H9 (cell line): ENCODE results near the gene PGF. TPM values are rescaled to one million over a fixed set of nuclear protein-coding genes. Genes with fewer than 3 reads are reported as not detected.
A peak's percentile ranks its signal among the peaks of the same experiment; 100 is the strongest.

Experiments used
- DNase-seq: peaks from one replicate; pipeline ENCODE4 v3.0.0-alpha.2; 2017
- H2AFZ ChIP-seq: one replicate; pipeline ENCODE4 v1.6.1; 2013; ENCODE audit warnings: mild to moderate bottlenecking, low read length, control low read depth, moderate library complexity
- H2AK5ac ChIP-seq: 2 replicates; pipeline ENCODE4 v1.6.1; 2013; ENCODE audit warnings: low read length, control low read depth, mixed read lengths; ENCODE audit not compliant: insufficient read length
- H2BK120ac ChIP-seq: one replicate; pipeline ENCODE4 v1.6.1; 2013; ENCODE audit warnings: low read depth, mild to moderate bottlenecking, low read length, control low read depth, inconsistent platforms; ENCODE audit not compliant: poor library complexity, severe bottlenecking
- H2BK12ac ChIP-seq: 2 replicates; pipeline ENCODE4 v1.6.1; 2013; ENCODE audit warnings: low read length, control low read depth, mixed read lengths, low read depth; ENCODE audit not compliant: insufficient read length
- H2BK15ac ChIP-seq: 2 replicates; pipeline ENCODE4 v1.6.1; 2013; ENCODE audit warnings: low read depth, low read length, control low read depth
- H2BK20ac ChIP-seq: one replicate; pipeline ENCODE4 v1.6.1; 2013; ENCODE audit warnings: low read depth, mild to moderate bottlenecking, low read length, control low read depth, inconsistent platforms; ENCODE audit not compliant: poor library complexity, severe bottlenecking
- H2BK5ac ChIP-seq: 2 replicates; pipeline ENCODE4 v1.6.1; 2013; ENCODE audit warnings: low read length, control low read depth, mixed read lengths; ENCODE audit not compliant: insufficient read length
- H3K14ac ChIP-seq: 2 replicates; pipeline ENCODE4 v1.6.1; 2013; ENCODE audit warnings: low read length, control low read depth; ENCODE audit not compliant: insufficient read depth
- H3K18ac ChIP-seq: 2 replicates; pipeline ENCODE4 v1.6.1; 2013; ENCODE audit warnings: low read depth, mild to moderate bottlenecking, mixed read lengths, low read length, control low read depth; ENCODE audit not compliant: insufficient read length
- H3K23ac ChIP-seq: 2 replicates; pipeline ENCODE4 v1.6.1; 2013; ENCODE audit warnings: low read length, control low read depth, mixed read lengths, low read depth; ENCODE audit not compliant: insufficient read length
- H3K23me2 ChIP-seq: 2 replicates; pipeline ENCODE4 v1.6.1; 2013; ENCODE audit warnings: low read depth, mild to moderate bottlenecking, mixed read lengths, low read length, control low read depth; ENCODE audit not compliant: insufficient read length, poor library complexity, severe bottlenecking
- H3K27ac ChIP-seq: 2 replicates; pipeline ENCODE4 v1.5.1; 2013; ENCODE audit warnings: low read length, control low read depth, mixed read lengths, low read depth; ENCODE audit not compliant: insufficient read length
- H3K27me3 ChIP-seq: 2 replicates; pipeline ENCODE4 v1.6.1; 2013; ENCODE audit warnings: low read length, control low read depth, inconsistent platforms; ENCODE audit not compliant: insufficient read depth
- H3K4ac ChIP-seq: 2 replicates; pipeline ENCODE4 v1.6.1; 2013; ENCODE audit warnings: low read depth, mild to moderate bottlenecking, control low read depth, inconsistent platforms, low read length, moderate library complexity
- H3K4me1 ChIP-seq: 2 replicates; pipeline ENCODE4 v1.6.1; 2013; ENCODE audit warnings: low read length, control low read depth, inconsistent platforms; ENCODE audit not compliant: insufficient read depth
- H3K4me2 ChIP-seq: 2 replicates; pipeline ENCODE4 v1.6.1; 2013; ENCODE audit warnings: low read length, control low read depth, mixed read lengths; ENCODE audit not compliant: insufficient read length, insufficient read depth
- H3K56ac ChIP-seq: 2 replicates; pipeline ENCODE4 v1.6.1; 2013; ENCODE audit warnings: low read depth, mild to moderate bottlenecking, mixed read lengths, low read length, control low read depth; ENCODE audit not compliant: insufficient read length
- H3K79me1 ChIP-seq: 2 replicates; pipeline ENCODE4 v1.6.1; 2013; ENCODE audit warnings: low read depth, mild to moderate bottlenecking, moderate library complexity, low read length, control low read depth, inconsistent platforms; ENCODE audit not compliant: insufficient read depth, poor library complexity, severe bottlenecking
- H3K79me2 ChIP-seq: 2 replicates; pipeline ENCODE4 v1.6.1; 2013; ENCODE audit warnings: low read length, control low read depth, inconsistent platforms; ENCODE audit not compliant: insufficient read depth
- H3K9ac ChIP-seq: 2 replicates; pipeline ENCODE4 v1.6.1; 2013; ENCODE audit warnings: low read length, control low read depth, mixed read lengths; ENCODE audit not compliant: insufficient read length; ENCODE audit errors: extremely low read depth
- H3K9me3 ChIP-seq: one replicate; pipeline ENCODE4 v1.6.1; 2013; ENCODE audit warnings: low read depth, low read length, inconsistent platforms; ENCODE audit not compliant: control insufficient read depth
- H3T11ph ChIP-seq: one replicate; pipeline ENCODE4 v1.6.1; 2013; ENCODE audit warnings: mild to moderate bottlenecking, low read length, control low read depth, inconsistent platforms
- H4K20me1 ChIP-seq: one replicate; pipeline ENCODE4 v1.6.1; 2013; ENCODE audit not compliant: control insufficient read depth, insufficient read length, insufficient read depth
- H4K5ac ChIP-seq: 2 replicates; pipeline ENCODE4 v1.6.1; 2013; ENCODE audit warnings: low read depth, mild to moderate bottlenecking, mixed read lengths, low read length, control low read depth; ENCODE audit not compliant: insufficient read length
- H4K8ac ChIP-seq: replicated peaks from 2 replicates; pipeline ENCODE4 v1.6.1; 2013; ENCODE audit warnings: low read length, control low read depth, mixed read lengths, low read depth; ENCODE audit not compliant: insufficient read length
- H4K91ac ChIP-seq: 2 replicates; pipeline ENCODE4 v1.6.1; 2013; ENCODE audit warnings: low read depth, mild to moderate bottlenecking, moderate library complexity, mixed read lengths, low read length, control low read depth; ENCODE audit not compliant: insufficient read length
- H3K27ac Mint-ChIP-seq, 3 experiments: 2 replicates in 2 of 3; 3 replicates in 1 of 3; pipeline ENCODE4 v1.8.0; 2020 to 2021; ENCODE audit warnings: mixed read lengths in 3 of 3, mild to moderate bottlenecking in 1 of 3, moderate library complexity in 1 of 3
- H3K27me3 Mint-ChIP-seq: 2 replicates; pipeline ENCODE4 v1.8.0; 2021; ENCODE audit warnings: low read depth, mild to moderate bottlenecking, moderate library complexity, mixed read lengths
- H3K36me3 Mint-ChIP-seq, 3 experiments: 2 replicates in 2 of 3; 3 replicates in 1 of 3; pipeline ENCODE4 v1.8.0; 2020 to 2021; ENCODE audit warnings: low read depth in 3 of 3, mixed read lengths in 3 of 3; ENCODE audit not compliant: insufficient read depth in 1 of 3
- H3K4me1 Mint-ChIP-seq, 2 experiments: 2 replicates each; pipeline ENCODE4 v1.8.0; 2020; ENCODE audit warnings: mixed read lengths in 2 of 2
- H3K4me3 Mint-ChIP-seq, 2 experiments: 2 replicates in 1 of 2; 3 replicates in 1 of 2; pipeline ENCODE4 v1.8.0; 2020 to 2021; ENCODE audit warnings: mild to moderate bottlenecking in 2 of 2, mixed read lengths in 2 of 2, moderate library complexity in 1 of 2
- H3K9me3 Mint-ChIP-seq, 2 experiments: 2 replicates in 1 of 2; 3 replicates in 1 of 2; pipeline ENCODE4 v1.8.0; 2020; ENCODE audit warnings: mild to moderate bottlenecking in 2 of 2, mixed read lengths in 2 of 2, moderate library complexity in 1 of 2
- whole genome bisulfite sequencing: extraction: QIAGEN DNeasy Blood & Tissue Kit; methylation state at CpG from one replicate; pipeline ENCODE4 v1.1.7; 2013; ENCODE audit warnings: missing lambda C conversion rate, low lambda C conversion rate, mixed read lengths; ENCODE audit not compliant: insufficient read length; ENCODE audit errors: extremely low coverage; 5-methylcytosine and 5-hydroxymethylcytosine counted together
- total RNA-seq: library from RNA; stranded (reverse); gene quantifications from 2 replicates; pipeline ENCODE4 v1.2.1, GENCODE V29; 2021
- TF ChIP-seq, protein P1 (sequence below): fragments of 200-600 bp; sonication (generic); conservative IDR thresholded peaks from 3 replicates; pipeline ENCODE4 v1.8.0; 2021; ENCODE audit warnings: antibody characterized with exemption, mild to moderate bottlenecking

The PGF gene
- total RNA-seq, 1 experiment from 2014 or later = 2.3 TPM

DNA sequence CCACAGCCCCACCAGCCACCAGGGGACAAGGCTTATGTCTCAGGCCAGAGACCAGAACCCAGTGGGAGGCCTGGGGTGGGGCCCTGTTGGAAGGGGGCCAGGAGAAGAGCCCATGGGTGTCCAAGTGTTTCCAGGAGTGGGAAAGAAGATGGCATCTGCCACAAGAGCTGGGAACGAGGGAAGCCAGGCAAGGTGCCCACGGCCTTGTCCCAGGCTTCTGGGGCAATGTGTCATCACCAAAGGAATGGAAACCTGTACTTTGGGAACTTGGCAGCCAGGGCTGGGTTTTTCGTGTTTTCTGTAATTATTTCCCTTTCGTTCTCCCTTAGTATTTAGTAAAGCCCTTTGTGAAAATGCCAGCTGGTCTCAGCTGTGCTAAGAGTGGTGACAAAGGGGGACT, 5.3 kb upstream of the PGF start:
- Histone ChIP-seq H2AFZ (no peak overlapping the region), H4K20me1 (no peaks in the 10 kb centered on the region), H2BK15ac (no peak overlapping the region), H3K4ac (no peak overlapping the region), H3K79me2 (no peaks in the 10 kb centered on the region), H3K4me1 (no peaks in the 10 kb centered on the region; the same call in 1 of the 2 replicates), H2BK5ac (no peak overlapping the region), H4K8ac (no peak overlapping the region), H3K14ac (no peak overlapping the region), H3K79me1 (no peaks in the 10 kb centered on the region), H3T11ph (no peak overlapping the region), H4K91ac (no peak overlapping the region), H2BK120ac (no peak overlapping the region), H3K56ac (no peak overlapping the region), H3K23ac (no peak overlapping the region), H2BK12ac (no peak overlapping the region), H2BK20ac (no peak overlapping the region), H4K5ac (no peak overlapping the region), H3K9me3 (no peaks in the 10 kb centered on the region), H3K27me3 (no peaks in the 10 kb centered on the region; the same call in 1 of the 2 replicates), H3K4me2 (no peak overlapping the region), H3K9ac (no peak overlapping the region), H3K18ac (no peak overlapping the region), H3K27ac (no peak overlapping the region), H2AK5ac (no peak overlapping the region), H3K23me2 (no peaks in the 10 kb centered on the region)
- WGBS = no CpG with 5 or more reads among the region's 4 CpGs
- H3K27me3 Mint-ChIP-seq = peaks cover 18% of the 10 kb centered on the region
- DNase-seq = no peak
- H3K4me3 Mint-ChIP-seq = no peak overlapping the region
- TF ChIP-seq, protein P1, sequence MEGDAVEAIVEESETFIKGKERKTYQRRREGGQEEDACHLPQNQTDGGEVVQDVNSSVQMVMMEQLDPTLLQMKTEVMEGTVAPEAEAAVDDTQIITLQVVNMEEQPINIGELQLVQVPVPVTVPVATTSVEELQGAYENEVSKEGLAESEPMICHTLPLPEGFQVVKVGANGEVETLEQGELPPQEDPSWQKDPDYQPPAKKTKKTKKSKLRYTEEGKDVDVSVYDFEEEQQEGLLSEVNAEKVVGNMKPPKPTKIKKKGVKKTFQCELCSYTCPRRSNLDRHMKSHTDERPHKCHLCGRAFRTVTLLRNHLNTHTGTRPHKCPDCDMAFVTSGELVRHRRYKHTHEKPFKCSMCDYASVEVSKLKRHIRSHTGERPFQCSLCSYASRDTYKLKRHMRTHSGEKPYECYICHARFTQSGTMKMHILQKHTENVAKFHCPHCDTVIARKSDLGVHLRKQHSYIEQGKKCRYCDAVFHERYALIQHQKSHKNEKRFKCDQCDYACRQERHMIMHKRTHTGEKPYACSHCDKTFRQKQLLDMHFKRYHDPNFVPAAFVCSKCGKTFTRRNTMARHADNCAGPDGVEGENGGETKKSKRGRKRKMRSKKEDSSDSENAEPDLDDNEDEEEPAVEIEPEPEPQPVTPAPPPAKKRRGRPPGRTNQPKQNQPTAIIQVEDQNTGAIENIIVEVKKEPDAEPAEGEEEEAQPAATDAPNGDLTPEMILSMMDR = no peak
- H3K9me3 Mint-ChIP-seq = no peaks in the 10 kb centered on the region
- no peaks in the 10 kb centered on the region; a peak in 1 of 7 replicates for H3K36me3 Mint-ChIP-seq
- 0 out of 7 replicates have a peak overlapping the region, but pooled peaks of 1 of the 3 experiments have one; percentile 8 for H3K27ac Mint-ChIP-seq
- H3K4me1 Mint-ChIP-seq = peaks cover 13 to 18% of the 10 kb centered on the region in 2 experiments
